Body of pancreas (tissue), 4 donors: Measurements from ENCODE around the gene AZIN2.

Source experiments
- CTCF ChIP-seq, 7 experiments: fragments of 450-650 bp in 4 of 7; fragments of 200-600 bp in 3 of 7; sonication (generic) in 3 of 7; IDR thresholded peaks; one replicate each; pipeline ENCODE4 v1.5.1; 2016 to 2019; ENCODE audit warnings: antibody characterized with exemption in 7 of 7
- POLR2A ChIP-seq, 3 donors: fragments of 450-650 bp; IDR thresholded peaks; one replicate each; pipeline ENCODE4 v1.6.1; 2016; ENCODE audit warnings: antibody characterized with exemption in 3 of 3, mild to moderate bottlenecking in 2 of 3

GRCh38 chr1:33130297-33130696, 49.3 kb downstream of the AZIN2 start:
- TF ChIP-seq CTCF (IDR thresholded peaks at IDR 0.05) (no peak), POLR2A (IDR thresholded peaks at IDR 0.05) (no peak)
